Body of pancreas (tissue), 4 donors: Measurements from ENCODE around the gene WDR18. TPM values are rescaled to one million over a fixed set of nuclear protein-coding genes. Genes with fewer than 3 reads are reported as not detected.
A peak's percentile ranks its signal among the peaks of the same experiment; 100 is the strongest.

Source experiments
- ATAC-seq: fragments of 150-250 bp; one replicate; pipeline ENCODE4 v1.9.1; 2016
- DNase-seq, 4 donors: peaks; one replicate each; pipeline ENCODE4 v3.0.0-alpha.2; 2019
- H3K27ac ChIP-seq, 4 donors: fragments of 200-600 bp; sonication (generic); 1 replicate in 3 of 4; 2 replicates in 1 of 4; pipeline versions ENCODE4 v1.5.1 to v1.6.1; 2016 to 2019; ENCODE audit warnings: mild to moderate bottlenecking in 1 of 4, mixed read lengths in 1 of 4, moderate library complexity in 1 of 4
- H3K27me3 ChIP-seq, 2 donors: fragments of 200-600 bp; sonication (generic); one replicate each; pipeline ENCODE4 v1.6.0; 2016; ENCODE audit warnings: mild to moderate bottlenecking in 1 of 2
- H3K36me3 ChIP-seq, 2 donors: fragments of 200-600 bp; sonication (generic); replicated peaks in 1 of 2; 2 replicates each; pipeline ENCODE4 v1.5.1; 2016; ENCODE audit warnings: low read depth in 2 of 2; ENCODE audit not compliant: insufficient read depth in 1 of 2
- H3K4me1 ChIP-seq: fragments of 200-600 bp; sonication (generic); one replicate; pipeline ENCODE4 v1.6.0; 2016
- H3K4me3 ChIP-seq, 2 donors: fragments of 200-600 bp; sonication (generic); 1 replicate in 1 of 2; 2 replicates in 1 of 2; pipeline ENCODE4 v1.5.1; 2016 to 2019
- H3K9me3 ChIP-seq, 3 donors: fragments of 200-600 bp; sonication (generic); 1 replicate in 2 of 3; 2 replicates in 1 of 3; pipeline ENCODE4 v1.5.1; 2016
- CTCF ChIP-seq, 7 experiments: fragments of 450-650 bp in 4 of 7; fragments of 200-600 bp in 3 of 7; sonication (generic) in 3 of 7; IDR thresholded peaks; one replicate each; pipeline ENCODE4 v1.5.1; 2016 to 2019; ENCODE audit warnings: antibody characterized with exemption in 7 of 7
- POLR2A ChIP-seq, 3 donors: fragments of 450-650 bp; IDR thresholded peaks; one replicate each; pipeline ENCODE4 v1.6.1; 2016; ENCODE audit warnings: antibody characterized with exemption in 3 of 3, mild to moderate bottlenecking in 2 of 3
- WGBS, 2 donors: methylation state at CpG; one replicate each; pipeline ENCODE4 v1.1.5; 2017; 5-methylcytosine and 5-hydroxymethylcytosine counted together
- intact Hi-C: fragments of 100-400 bp; cut with DNase I; formaldehyde crosslinking; loops from one replicate; pipeline ENCODE4 v1.15.1; 2023
- total RNA-seq, 2 donors: library from RNA; depleted of rRNA; stranded (reverse); fragments of >200 nt; gene quantifications; one replicate each; pipeline ENCODE4 v1.1.0, GENCODE V29; 2016

The WDR18 gene
- total RNA-seq, 2 donors from 2014 or later, result 15.3 to 53.1 TPM

- peaks cover 11% of the 10 kb centered on the region for H3K4me1 ChIP-seq
- ATAC-seq (no peak), DNase-seq (peak in 1 of 4 donors; percentile 12)
- no peaks in the 10 kb centered on the region for H3K36me3 ChIP-seq
- intact Hi-C loops, result loop anchor here (2.0 kb wide), 1 partner anchor 54 kb away; no protein-coding TSS in a partner anchor
- no peak overlapping the region for H3K27ac ChIP-seq
- TF ChIP-seq POLR2A (IDR thresholded peaks at IDR 0.05) (no peak), CTCF (IDR thresholded peaks at IDR 0.05) (no peak)
- 49 to 84% methylated on average over 11 to 23 of the region's 24 CpGs for WGBS, 2 donors
- no peak overlapping the region for H3K4me3 ChIP-seq
- no peaks in the 10 kb centered on the region for H3K27me3 ChIP-seq
- H3K9me3 ChIP-seq, result no peaks in the 10 kb centered on the region
Observed at GRCh38 chr19:977058-977464, 7.1 kb upstream of the WDR18 start.

DNA sequence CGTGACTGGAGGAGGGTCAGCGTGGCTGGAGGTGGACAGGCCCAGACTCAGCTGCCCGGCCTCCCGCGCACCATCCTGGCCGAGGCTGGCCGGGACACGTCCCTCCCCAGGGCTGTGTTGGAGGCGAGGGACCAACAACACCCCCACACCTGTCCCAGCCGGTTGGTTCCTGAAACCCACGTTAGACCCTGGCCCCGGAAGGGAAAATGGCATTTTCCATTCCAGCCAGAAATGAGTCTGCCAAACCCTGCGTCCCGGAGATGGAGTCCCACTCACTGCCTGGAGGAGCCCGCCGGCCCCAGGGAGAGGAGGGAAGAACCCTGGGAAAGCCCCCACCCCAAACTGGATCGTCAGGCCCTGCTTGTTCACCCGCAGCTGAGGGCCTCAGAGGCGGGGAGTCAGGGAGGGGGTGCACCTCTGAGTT, 4.8 kb upstream of the WDR18 start:
- no peak overlapping the region for H3K27ac ChIP-seq
- ATAC-seq (no peak), DNase-seq (no peak)
- H3K4me3 ChIP-seq, result no peak overlapping the region
- whole genome bisulfite sequencing, 2 donors, result 63 to 71% methylated on average over 1 to 18 of the region's 19 CpGs
- no peak for TF ChIP-seq CTCF (IDR thresholded peaks at IDR 0.05)
- no peak for TF ChIP-seq POLR2A (IDR thresholded peaks at IDR 0.05)
- H3K27me3 ChIP-seq, result no peaks in the 10 kb centered on the region
- no peaks in the 10 kb centered on the region for H3K36me3 ChIP-seq
- peaks cover 26% of the 10 kb centered on the region for H3K4me1 ChIP-seq
- intact Hi-C loops, result no loop called here
- no peaks in the 10 kb centered on the region for H3K9me3 ChIP-seq

DNA sequence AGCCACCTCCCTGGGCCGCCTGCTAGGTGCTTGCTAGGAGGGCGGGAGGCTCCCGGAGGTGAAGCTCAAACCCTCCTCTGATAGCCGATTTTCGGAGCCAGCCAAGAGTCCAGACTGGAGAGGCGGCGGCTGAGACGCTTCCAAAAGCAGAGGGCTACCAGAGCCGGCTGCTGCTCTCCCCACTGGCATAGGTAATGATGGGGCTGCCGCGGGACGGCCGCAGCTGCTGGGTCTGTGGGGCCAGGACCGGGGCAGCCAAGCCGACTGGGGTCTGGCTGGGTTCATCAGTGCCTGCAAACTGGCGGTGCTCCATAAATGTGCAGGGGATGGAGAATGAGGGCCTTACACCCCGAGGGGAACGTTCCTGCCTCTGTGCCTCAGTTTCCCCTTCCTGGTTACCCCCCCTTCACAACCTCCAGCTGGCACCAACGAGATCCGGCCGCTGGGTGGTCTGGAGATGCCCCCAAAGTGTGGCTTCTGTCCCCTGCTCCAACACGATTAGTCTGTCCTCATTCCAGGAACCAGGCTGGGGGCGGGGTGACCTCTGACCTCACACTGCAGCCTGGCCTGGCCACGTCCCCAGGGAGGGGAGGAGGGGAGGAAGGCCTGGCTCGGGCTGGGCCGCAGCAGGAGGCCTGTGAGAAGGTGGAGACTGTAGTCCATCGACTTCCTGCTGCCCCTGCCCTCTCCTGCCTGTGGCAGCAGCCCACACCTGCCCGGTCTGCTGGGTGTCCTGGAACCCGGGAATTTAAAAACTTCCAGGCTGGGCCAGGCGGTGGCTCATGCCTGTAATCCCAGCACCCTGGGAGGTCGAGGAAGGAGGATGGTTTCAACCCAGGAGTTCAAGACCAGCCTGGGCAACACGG, 3.8 kb upstream of the WDR18 start:
- Histone ChIP-seq H3K27me3 (no peaks in the 10 kb centered on the region), H3K9me3 (no peaks in the 10 kb centered on the region), H3K4me3 (no peak overlapping the region), H3K36me3 (no peaks in the 10 kb centered on the region), H3K4me1 (peaks cover 35% of the 10 kb centered on the region), H3K27ac (peak overlapping the region in 2 of 4 donors; percentile 0 to 38)
- intact Hi-C loops, result loop anchor here (10.0 kb wide), 1 partner anchor 216 kb away; no protein-coding TSS in a partner anchor
- WGBS, 2 donors, result 38 to 43% methylated on average over 10 to 32 of the region's 32 CpGs
- DNase-seq, result peak in 2 of 4 donors; percentile 37 to 46
- TF ChIP-seq POLR2A (IDR thresholded peaks at IDR 0.05) (no peak), CTCF (IDR thresholded peaks at IDR 0.05) (no peak)
- ATAC-seq, result no peak

- no peak for TF ChIP-seq POLR2A (IDR thresholded peaks at IDR 0.05)
- peak; percentile 42 to 98 (median 96) for TF ChIP-seq CTCF (IDR thresholded peaks at IDR 0.05)
- H3K9me3 ChIP-seq, result no peaks in the 10 kb centered on the region
- DNase-seq, result peak; percentile 65 to 81 (median 74)
- 1% methylated on average over 20 to 41 of the region's 46 CpGs for WGBS, 2 donors
- peaks cover 42% of the 10 kb centered on the region for H3K4me1 ChIP-seq
- intact Hi-C loops, result loop anchor here (10.0 kb wide), 1 partner anchor 218 kb away; no protein-coding TSS in a partner anchor
- H3K36me3 ChIP-seq, result no peaks in the 10 kb centered on the region
- H3K4me3 ChIP-seq, result no peak overlapping the region
- ATAC-seq, result peak; percentile 73
- H3K27me3 ChIP-seq, result no peaks in the 10 kb centered on the region
- peak overlapping the region in 2 of 4 donors; percentile 5 to 22 for H3K27ac ChIP-seq
Observed at GRCh38 chr19:982567-983170, 1.5 kb upstream of the WDR18 start.
